Thymus (tissue), 2 donors: ENCODE results near the gene LIPT1. TPM values are rescaled to one million over a fixed set of nuclear protein-coding genes. Genes with fewer than 3 reads are reported as not detected.

Experiments used
- polyA plus RNA-seq: library from polyadenylated mRNA; stranded (reverse); fragments of 200-250 nt; gene quantifications from one replicate; pipeline ENCODE4 v1.2.3, GENCODE V29; 2013
- total RNA-seq: library from RNA; stranded (reverse); fragments of 120-200 nt; gene quantifications from one replicate; pipeline ENCODE4 v1.2.4, GENCODE V29; 2013
- donor health status: healthy.

LIPT1 gene
- total and polyA plus RNA-seq, 2 donors: 8.2 to 20.4 TPM

Other genes starting within 250 kb of the LIPT1 start
- gene CRACDL, start 218.7 kb upstream of the LIPT1 start, total RNA-seq: 1.9 TPM
- gene CRACDL, start 218.7 kb upstream of the LIPT1 start, polyA plus RNA-seq: 3.6 TPM
- gene C2orf15, start 13.3 kb upstream of the LIPT1 start, total RNA-seq: 1.8 TPM
- gene C2orf15, start 13.3 kb upstream of the LIPT1 start, polyA plus RNA-seq: 2.3 TPM
- 8.9 TPM for gene TSGA10, start within 50 bp of the LIPT1 start, total RNA-seq
- gene TSGA10, start within 50 bp of the LIPT1 start, polyA plus RNA-seq: 6.8 TPM
- gene MITD1, start 26.1 kb downstream of the LIPT1 start, total RNA-seq: 57.3 TPM
- gene MITD1, start 26.1 kb downstream of the LIPT1 start, polyA plus RNA-seq: 96.8 TPM
- 39.9 TPM for gene MRPL30, start 26.2 kb downstream of the LIPT1 start, total RNA-seq
- 27.9 TPM for gene MRPL30, start 26.2 kb downstream of the LIPT1 start, polyA plus RNA-seq
- not detected for gene LYG2, start 100.7 kb downstream of the LIPT1 start, total RNA-seq
- 0.09 TPM for gene LYG2, start 100.7 kb downstream of the LIPT1 start, polyA plus RNA-seq
- gene LYG1, start 146.2 kb downstream of the LIPT1 start, total RNA-seq: 1.8 TPM
- 21.5 TPM for gene LYG1, start 146.2 kb downstream of the LIPT1 start, polyA plus RNA-seq
- 59.8 TPM for gene TXNDC9, start 181.4 kb downstream of the LIPT1 start, total RNA-seq
- 36.8 TPM for gene TXNDC9, start 181.4 kb downstream of the LIPT1 start, polyA plus RNA-seq
- gene EIF5B, start 182.4 kb downstream of the LIPT1 start, total RNA-seq: 13.2 TPM
- 26.3 TPM for gene EIF5B, start 182.4 kb downstream of the LIPT1 start, polyA plus RNA-seq